ENCODE data around the gene MAGEA4.

The MAGEA4 gene

DNA sequence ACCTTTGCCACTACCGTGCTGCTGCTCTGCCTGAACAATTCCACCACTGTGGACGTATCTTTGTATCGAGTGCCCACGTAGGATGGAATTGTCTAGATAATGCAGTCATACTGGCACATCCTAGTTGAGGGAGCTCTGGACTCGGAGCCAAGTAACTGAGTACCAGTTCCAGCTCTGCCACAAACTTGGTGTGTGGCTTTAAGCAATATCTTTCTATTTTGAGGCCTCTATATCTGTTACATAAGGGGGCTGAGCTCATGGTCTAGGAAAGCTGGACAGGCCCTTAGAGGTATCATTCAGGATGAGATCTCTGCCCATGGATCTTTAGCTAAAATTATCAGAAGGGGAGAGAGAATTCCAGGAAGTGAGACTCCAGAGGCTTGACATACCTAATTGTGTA is 49.3 kb downstream of the MAGEA4 start:
- TF ChIP-seq, protein P1, sequence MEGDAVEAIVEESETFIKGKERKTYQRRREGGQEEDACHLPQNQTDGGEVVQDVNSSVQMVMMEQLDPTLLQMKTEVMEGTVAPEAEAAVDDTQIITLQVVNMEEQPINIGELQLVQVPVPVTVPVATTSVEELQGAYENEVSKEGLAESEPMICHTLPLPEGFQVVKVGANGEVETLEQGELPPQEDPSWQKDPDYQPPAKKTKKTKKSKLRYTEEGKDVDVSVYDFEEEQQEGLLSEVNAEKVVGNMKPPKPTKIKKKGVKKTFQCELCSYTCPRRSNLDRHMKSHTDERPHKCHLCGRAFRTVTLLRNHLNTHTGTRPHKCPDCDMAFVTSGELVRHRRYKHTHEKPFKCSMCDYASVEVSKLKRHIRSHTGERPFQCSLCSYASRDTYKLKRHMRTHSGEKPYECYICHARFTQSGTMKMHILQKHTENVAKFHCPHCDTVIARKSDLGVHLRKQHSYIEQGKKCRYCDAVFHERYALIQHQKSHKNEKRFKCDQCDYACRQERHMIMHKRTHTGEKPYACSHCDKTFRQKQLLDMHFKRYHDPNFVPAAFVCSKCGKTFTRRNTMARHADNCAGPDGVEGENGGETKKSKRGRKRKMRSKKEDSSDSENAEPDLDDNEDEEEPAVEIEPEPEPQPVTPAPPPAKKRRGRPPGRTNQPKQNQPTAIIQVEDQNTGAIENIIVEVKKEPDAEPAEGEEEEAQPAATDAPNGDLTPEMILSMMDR (IDR thresholded peaks at IDR 0.05; ENCODE audit: low read depth, low read length): no peak

DNA sequence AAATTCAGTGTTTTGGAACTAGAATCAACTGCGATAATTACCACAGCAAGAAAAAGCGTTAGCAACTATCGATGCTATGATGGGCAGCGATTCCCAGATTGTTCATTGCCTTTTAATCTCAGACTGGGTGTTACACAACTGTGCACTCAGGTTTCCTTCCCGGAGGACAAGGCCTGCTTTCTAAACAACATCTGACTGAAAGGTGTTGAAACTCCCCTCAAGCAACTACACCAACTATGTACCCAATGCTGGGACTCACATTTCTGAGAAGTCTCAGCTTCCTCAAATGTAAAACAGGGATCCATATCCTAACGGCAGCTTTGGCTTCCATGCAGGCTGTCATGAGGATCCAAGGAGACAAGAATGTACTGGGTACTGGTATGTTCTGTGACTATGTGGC is 53.5 kb downstream of the MAGEA4 start:
- TF ChIP-seq, protein P1 (IDR thresholded peaks at IDR 0.05; ENCODE audit: low read depth, low read length): no peak

More for the DNA sequence above, 49.3 kb downstream of the MAGEA4 start:
- DNase-seq (ENCODE audit: extremely low read depth, low read depth): no peak

DNA sequence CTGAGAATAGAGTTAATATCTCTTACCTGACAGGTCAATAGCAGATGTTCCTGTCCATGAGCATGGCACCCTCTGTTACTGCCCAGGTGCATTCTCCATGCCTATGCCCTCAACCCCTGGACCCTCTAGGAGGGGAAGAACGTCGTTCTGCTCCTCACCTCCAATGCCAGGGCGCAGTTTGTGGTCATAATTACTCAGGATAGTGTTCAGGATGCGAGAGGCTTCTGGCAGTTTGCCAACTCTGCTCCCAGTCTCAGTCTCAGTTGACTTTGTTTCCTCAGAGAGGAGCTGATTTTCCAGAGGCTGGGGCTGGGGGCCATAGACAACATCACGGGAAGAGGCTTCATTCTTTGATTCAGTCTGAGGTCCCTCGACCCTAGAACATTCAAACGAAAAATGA is 57.3 kb downstream of the MAGEA4 start:
- DNase-seq (ENCODE audit: extremely low read depth, low read depth): no peak
- TF ChIP-seq, protein P1 (IDR thresholded peaks at IDR 0.05; ENCODE audit: low read depth, low read length): no peak

More for the DNA sequence above, 53.5 kb downstream of the MAGEA4 start:
- no peak for DNase-seq (ENCODE audit: extremely low read depth, low read depth)

DNA sequence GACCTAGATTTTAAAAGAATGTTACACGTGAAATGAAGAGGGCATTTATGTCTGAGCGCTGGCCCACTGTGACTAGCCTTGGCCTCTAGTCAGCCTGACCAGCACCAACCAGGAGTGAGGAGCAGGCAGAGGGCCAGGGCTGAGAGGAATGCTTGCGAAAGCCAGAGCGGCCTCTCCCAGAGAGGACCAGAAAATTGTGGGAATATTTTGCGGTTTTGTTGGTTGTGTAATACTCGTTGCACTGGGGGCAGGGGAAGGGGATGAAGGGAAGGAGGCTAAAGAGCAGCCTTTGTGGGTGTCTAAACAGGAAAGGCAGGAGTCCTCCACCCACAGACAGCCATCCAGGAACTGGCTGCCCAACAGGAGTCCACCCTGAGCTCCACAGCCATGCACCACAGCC is 58.0 kb downstream of the MAGEA4 start:
- peak; percentile 81 for DNase-seq (ENCODE audit: extremely low read depth, low read depth)
- TF ChIP-seq, protein P1 (IDR thresholded peaks at IDR 0.05; ENCODE audit: low read depth, low read length): no peak

DNA sequence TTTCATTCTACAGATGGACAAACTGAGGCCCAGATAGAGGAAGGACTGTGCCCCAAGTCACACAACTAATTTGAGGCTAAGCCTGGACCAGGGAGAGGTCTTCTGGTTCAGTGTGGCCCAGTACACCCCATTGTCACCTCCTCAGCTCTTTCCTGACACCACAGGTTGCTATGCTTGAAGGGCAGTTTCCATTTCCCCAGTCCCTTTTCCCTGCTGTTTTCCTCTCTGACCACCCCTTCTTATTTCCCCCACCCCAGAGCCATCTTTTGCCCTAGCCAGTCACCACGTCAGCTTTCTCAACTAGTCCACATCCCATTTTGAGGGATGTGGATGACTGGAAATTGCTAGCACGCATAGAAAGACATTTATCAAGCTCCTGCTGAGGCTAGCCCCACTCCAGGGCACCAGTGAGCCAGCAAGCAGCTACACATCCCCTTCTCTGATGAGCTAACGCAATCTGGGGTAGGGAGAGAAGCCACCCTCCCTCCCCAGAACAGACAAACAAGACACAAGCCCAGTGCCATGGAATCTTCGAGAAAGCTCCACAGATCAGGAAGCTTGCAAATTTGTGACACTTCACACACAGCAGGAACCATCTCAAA is 60.5 kb downstream of the MAGEA4 start:
- TF ChIP-seq, protein P1 (IDR thresholded peaks at IDR 0.05; ENCODE audit: low read depth, low read length): no peak
- DNase-seq (ENCODE audit: extremely low read depth, low read depth): no peak

DNA sequence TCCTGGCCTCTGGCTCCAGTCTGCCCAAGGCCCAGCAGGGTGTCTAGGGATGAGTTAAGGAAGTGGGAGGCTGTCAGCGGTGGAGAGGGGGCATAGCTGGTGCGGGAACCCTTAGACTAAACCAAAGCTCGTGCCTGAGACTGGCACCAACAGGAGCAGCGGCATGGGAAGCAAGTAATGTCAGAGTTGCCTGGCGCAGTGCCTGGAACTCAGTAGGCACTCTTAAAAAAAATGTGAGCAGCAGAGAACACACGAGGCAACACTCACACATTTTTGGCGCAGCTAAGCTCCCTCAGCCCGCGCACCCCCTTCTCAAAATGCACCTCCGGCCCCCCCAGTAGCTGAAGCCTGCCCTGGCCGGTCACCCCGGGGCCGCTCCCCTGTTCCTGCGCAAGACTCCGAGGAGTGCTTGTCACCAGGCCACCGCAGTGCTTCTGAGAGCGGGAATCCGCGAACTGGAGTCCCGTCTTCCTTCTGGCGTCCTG is 61.2 kb downstream of the MAGEA4 start:
- no peak for DNase-seq (ENCODE audit: extremely low read depth, low read depth)
- TF ChIP-seq, protein P1 (IDR thresholded peaks at IDR 0.05; ENCODE audit: low read depth, low read length): no peak
